Testis (tissue), 2 donors: Measurements from ENCODE around the gene TFEB.

Source experiments
- POLR2A ChIP-seq: fragments of 450-650 bp; IDR thresholded peaks from one replicate; pipeline ENCODE4 v1.6.1; 2017; ENCODE audit warnings: antibody characterized with exemption, mild to moderate bottlenecking, moderate library complexity
- TF ChIP-seq, protein P1 (sequence below), 3 experiments: fragments of 450-650 bp in 2 of 3; fragments of 200-600 bp in 1 of 3; sonication (generic) in 1 of 3; IDR thresholded peaks; one replicate each; pipeline ENCODE4 v1.5.1; 2016 to 2019; ENCODE audit warnings: antibody characterized with exemption in 3 of 3, mild to moderate bottlenecking in 2 of 3, moderate library complexity in 1 of 3

DNA sequence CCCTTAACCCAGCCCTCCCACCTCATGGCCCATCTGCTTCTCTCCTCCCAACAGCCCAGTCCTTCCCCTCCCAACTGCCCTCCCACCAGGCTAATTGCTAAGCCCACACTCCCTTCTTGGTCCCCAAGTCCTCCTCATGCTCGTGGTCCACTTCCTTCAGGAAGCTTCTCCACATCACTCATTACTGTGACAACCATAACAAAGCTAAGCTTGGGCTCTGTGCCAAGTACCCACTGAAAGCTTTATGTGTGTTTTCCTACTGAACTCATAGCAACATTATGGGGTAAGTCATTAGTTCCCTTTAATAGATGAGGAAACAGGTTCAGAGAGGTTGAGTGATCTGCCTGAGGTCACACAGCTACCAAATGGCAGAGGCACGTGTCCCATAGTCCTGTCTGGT is 28.1 kb upstream of the TFEB start:
- TF ChIP-seq, protein P1, sequence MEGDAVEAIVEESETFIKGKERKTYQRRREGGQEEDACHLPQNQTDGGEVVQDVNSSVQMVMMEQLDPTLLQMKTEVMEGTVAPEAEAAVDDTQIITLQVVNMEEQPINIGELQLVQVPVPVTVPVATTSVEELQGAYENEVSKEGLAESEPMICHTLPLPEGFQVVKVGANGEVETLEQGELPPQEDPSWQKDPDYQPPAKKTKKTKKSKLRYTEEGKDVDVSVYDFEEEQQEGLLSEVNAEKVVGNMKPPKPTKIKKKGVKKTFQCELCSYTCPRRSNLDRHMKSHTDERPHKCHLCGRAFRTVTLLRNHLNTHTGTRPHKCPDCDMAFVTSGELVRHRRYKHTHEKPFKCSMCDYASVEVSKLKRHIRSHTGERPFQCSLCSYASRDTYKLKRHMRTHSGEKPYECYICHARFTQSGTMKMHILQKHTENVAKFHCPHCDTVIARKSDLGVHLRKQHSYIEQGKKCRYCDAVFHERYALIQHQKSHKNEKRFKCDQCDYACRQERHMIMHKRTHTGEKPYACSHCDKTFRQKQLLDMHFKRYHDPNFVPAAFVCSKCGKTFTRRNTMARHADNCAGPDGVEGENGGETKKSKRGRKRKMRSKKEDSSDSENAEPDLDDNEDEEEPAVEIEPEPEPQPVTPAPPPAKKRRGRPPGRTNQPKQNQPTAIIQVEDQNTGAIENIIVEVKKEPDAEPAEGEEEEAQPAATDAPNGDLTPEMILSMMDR (IDR thresholded peaks at IDR 0.05) = no peak
- TF ChIP-seq POLR2A = no peak
